Astrocyte of the cerebellum (primary cell): ENCODE results near the gene ISL2.
A peak's percentile ranks its signal among the peaks of the same experiment; 100 is the strongest.

Experiments used
- DNase-seq: peaks from one replicate; pipeline ENCODE4 v3.0.0-alpha.2; 2011; ENCODE audit warnings: low read depth
- H3K4me3 ChIP-seq: 2 replicates; pipeline ENCODE4 v1.5.1; 2011; ENCODE audit warnings: mild to moderate bottlenecking, low read depth, low read length, moderate library complexity
- in situ Hi-C: cut with HindIII; loops from 2 replicates; pipeline ENCODE4 v1.10.0; 2017; ENCODE audit warnings: low sequenced_read_pairs
- TF ChIP-seq, protein P1 (sequence below): IDR thresholded peaks from 2 replicates; pipeline ENCODE4 v1.5.1; 2012; ENCODE audit warnings: low read length, low read depth, moderate library complexity, mild to moderate bottlenecking; ENCODE audit errors: missing control alignments

The ISL2 gene

DNA sequence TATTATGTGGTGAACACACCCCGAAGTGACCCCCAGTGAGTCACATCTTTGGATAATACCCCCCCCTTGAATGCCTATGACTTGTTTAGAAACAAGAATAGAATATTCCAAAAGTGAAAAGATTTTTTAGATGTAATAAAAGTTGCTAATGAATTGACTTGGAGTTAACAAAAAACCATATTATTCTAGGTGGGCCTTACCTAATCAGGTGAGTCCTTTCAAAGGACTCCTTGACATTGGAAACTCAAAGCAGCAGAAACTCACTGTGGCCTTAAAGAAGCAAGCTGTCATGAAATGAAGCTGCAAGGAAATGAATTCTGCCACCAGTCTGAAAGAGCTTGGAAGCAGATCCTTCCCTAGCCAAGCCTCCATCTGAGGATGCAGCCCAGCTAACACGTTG, 10.9 kb upstream of the ISL2 start:
- H3K4me3 ChIP-seq, result no peak overlapping the region
- TF ChIP-seq, protein P1, sequence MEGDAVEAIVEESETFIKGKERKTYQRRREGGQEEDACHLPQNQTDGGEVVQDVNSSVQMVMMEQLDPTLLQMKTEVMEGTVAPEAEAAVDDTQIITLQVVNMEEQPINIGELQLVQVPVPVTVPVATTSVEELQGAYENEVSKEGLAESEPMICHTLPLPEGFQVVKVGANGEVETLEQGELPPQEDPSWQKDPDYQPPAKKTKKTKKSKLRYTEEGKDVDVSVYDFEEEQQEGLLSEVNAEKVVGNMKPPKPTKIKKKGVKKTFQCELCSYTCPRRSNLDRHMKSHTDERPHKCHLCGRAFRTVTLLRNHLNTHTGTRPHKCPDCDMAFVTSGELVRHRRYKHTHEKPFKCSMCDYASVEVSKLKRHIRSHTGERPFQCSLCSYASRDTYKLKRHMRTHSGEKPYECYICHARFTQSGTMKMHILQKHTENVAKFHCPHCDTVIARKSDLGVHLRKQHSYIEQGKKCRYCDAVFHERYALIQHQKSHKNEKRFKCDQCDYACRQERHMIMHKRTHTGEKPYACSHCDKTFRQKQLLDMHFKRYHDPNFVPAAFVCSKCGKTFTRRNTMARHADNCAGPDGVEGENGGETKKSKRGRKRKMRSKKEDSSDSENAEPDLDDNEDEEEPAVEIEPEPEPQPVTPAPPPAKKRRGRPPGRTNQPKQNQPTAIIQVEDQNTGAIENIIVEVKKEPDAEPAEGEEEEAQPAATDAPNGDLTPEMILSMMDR, result no peak
- no peak for DNase-seq
- in situ Hi-C loops, result no loop called here

DNA sequence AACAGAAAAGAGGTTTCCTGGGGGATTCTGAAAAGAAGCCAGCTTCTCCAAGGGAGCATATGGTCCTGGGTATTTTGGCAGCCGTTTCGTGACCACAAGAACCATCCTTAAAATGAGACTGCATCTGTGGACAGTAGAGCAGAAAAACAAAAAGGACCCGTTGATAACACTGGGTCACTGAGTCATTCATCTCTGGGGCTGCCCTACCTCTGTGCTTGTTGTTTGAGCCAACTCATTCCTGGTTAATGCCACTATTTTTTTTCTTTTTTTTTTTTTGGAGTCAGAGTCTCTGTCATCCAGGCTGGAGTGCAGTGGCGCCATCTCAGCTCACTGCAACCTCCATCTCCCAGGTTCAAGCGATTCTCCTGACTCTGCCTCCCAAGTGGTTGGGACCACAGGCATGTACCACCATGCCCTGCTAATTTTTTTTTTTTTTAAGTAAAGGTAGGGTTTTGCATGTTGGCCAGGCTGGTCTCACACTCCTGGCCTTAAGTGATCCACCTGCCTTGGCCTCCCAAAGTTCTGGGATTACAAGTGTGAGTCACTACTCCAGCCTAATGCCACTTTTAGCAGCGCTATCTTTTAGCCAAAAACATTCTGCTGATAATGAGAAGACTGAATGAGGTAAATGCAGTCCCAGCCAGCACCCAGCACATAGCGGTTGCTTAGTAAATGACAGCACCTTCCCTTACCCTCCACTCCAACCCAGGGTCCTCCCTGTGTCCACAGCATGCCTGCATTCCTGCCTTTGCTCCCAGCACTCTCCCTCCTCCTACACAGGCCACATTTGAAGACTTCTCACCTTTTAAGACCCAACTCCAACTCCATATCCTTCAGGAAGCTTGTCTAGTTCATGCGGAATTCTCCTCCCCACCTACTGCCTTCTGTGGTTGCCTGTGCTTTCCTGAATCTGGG, 9.1 kb upstream of the ISL2 start:
- TF ChIP-seq, protein P1, result no peak
- peak; percentile 18 for DNase-seq
- H3K4me3 ChIP-seq, result no peak overlapping the region
- in situ Hi-C loops, result no loop called here

DNA sequence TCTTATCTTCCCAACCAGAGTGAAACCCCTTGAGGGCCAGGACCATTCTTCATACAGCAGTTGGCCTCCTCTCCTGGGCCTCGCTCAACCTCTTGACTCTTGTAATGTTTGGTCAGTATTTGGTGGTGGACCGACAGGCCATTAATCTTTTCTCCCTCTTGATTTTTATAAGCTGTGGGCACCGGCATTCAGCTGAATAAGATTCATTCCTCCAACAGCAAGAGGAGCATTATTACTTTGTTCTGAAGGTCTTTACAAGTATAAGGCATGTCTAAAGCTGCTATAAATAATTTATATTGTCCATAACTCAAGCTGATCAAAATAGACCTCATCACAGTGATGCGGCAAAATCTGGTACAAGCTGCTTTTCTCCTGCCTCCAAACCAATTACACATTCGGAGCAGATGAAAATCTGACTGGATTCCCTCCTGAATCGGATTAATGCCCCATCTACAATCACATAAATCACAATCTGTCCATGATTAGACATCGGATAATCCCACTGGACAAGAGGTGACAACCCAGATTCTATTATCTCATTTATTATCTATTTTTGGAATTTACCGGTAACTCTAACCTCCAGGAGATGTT, 8.4 kb upstream of the ISL2 start:
- TF ChIP-seq, protein P1, result no peak
- H3K4me3 ChIP-seq, result no peak overlapping the region
- in situ Hi-C loops, result no loop called here
- no peak for DNase-seq

DNA sequence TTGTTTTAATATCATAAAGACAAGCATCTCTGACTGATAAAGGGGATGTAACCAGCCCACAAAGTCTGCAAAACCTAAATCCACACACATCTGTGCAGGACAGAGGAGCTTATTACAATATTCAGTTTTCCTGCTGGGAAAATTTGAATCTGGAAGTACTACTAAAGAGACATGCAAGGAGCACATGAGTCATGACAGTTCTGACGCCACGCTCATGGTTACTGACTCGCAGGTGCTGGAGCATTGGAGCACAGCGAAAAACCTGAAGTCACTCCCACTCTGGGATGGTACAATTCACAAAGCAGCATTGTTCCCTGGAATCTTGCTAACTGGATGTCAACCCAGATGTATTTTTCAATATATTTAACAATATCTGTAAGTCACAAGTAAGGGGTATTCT, 7.6 kb upstream of the ISL2 start:
- TF ChIP-seq, protein P1, result no peak
- in situ Hi-C loops, result no loop called here
- no peak for DNase-seq
- no peak overlapping the region for H3K4me3 ChIP-seq

DNA sequence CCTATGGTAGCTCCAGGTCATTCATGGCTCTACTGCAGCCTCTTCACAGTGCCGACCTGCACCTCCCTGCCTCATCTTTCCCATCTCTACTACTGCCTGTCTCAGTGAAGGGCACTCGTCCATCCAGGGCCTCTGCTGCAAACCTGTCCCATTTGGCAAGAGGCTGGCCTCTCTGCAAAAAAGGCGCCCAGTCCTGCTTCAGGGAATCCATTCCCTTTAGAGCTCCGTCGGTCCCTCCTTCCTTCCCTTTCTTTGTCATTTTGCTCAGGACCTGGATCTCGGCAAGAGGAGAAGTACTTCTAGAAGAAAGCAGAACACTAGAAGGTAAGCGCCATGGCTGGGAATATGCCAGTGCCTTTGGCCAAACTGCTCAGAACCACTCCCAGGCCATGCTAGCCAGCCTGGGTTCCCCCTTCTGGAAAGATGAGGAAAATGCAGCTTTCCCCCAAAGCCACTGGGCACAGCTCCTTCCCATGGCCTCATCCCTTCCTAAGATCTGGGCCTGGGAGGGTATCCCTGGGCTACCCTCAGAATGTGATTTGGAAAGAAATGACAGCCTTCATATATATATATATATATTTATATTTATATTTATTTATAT, 6.4 kb upstream of the ISL2 start:
- TF ChIP-seq, protein P1, result peak; percentile 72
- DNase-seq, result peak; percentile 39
- in situ Hi-C loops, result no loop called here
- no peak overlapping the region for H3K4me3 ChIP-seq

DNA sequence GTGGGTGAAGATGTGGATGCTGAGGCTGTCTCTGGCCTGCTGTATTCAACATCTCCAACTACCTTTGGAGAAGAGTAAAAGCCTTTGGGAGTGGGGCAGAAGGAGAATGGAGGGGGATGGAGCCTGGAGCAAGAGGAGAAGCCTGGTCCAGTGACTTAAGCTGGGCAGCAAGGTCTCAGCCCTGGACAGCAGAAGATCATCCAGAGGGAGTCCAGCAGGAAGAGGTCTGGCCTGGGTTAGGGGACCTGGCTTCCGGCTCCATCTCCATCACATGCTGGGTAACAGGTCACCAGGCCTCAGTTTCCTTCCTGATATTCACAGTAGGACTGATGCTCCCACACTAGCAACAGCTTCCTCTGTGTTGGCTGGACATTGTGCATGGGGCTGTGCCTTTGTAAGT, 3.8 kb upstream of the ISL2 start:
- in situ Hi-C loops, result no loop called here
- no peak for DNase-seq
- TF ChIP-seq, protein P1, result no peak
- H3K4me3 ChIP-seq, result no peak overlapping the region
